H1 (cell line): ENCODE measurements around the gene DNAJC28. TPM values are rescaled to one million over a fixed set of nuclear protein-coding genes. Genes with fewer than 3 reads are reported as not detected.

Experiments
- BCL11A ChIP-seq, 2 experiments: IDR thresholded peaks; one replicate each; pipeline ENCODE4 v1.6.1; 2011; ENCODE audit warnings: low read depth in 2 of 2, low read length in 2 of 2, mild to moderate bottlenecking in 2 of 2
- CBX8 ChIP-seq: fragments of 300-800, 300-1000 bp; sonication (generic); IDR thresholded peaks from 2 replicates; pipeline ENCODE4 v1.7.1; 2016; ENCODE audit warnings: low read depth, low read length, borderline replicate concordance
- HDAC2 ChIP-seq, 2 experiments: fragments of 300-600 bp in 1 of 2; sonication (generic) in 1 of 2; IDR thresholded peaks; 2 replicates each; pipeline ENCODE4 v1.6.1; 2011 to 2012; ENCODE audit warnings: low read depth in 2 of 2, low read length in 2 of 2, mild to moderate bottlenecking in 2 of 2, moderate library complexity in 2 of 2, borderline replicate concordance in 1 of 2, inconsistent platforms in 1 of 2
- KDM1A ChIP-seq: fragments of 200-600, 300-600 bp; sonication (generic); IDR thresholded peaks from 2 replicates; pipeline ENCODE4 v1.7.1; 2016; ENCODE audit warnings: mild to moderate bottlenecking, low read length, borderline replicate concordance
- MAFK ChIP-seq: IDR thresholded peaks from 2 replicates; pipeline ENCODE4 v1.6.1; 2012; ENCODE audit warnings: low read depth, mild to moderate bottlenecking, improper control_type of control experiment, low read length
- NANOG ChIP-seq: IDR thresholded peaks from 2 replicates; pipeline ENCODE4 v1.6.1; 2011; ENCODE audit warnings: low read length, low read depth, mild to moderate bottlenecking, inconsistent platforms; ENCODE audit not compliant: insufficient read depth, poor library complexity, severe bottlenecking
- polyA plus RNA-seq, 7 experiments: library from polyadenylated mRNA; depleted of rRNA in 3 of 7; stranded (reverse) in 5 of 7; unstranded in 2 of 7; fragments of >200 nt in 5 of 7; fragments of 200-250 nt in 2 of 7; gene quantifications; 1 replicate in 5 of 7; 2 replicates in 1 of 7; 4 replicates in 1 of 7; pipeline versions ENCODE4 v1.2.1 to v1.2.3, GENCODE V29; 2011 to 2013; ENCODE audit warnings: missing spikeins in 2 of 7, mixed read lengths in 2 of 7
- total RNA-seq: library from RNA; stranded (reverse); fragmentation: NEBNext Ultra II Directional; extraction: Animal tissue kit (Norgen Biotek cat#: 25700); gene quantifications from 2 replicates; pipeline ENCODE4 v1.2.1, GENCODE V29; 2021
- TF ChIP-seq, protein P1 (sequence below), 3 experiments: IDR thresholded peaks; 1 replicate in 2 of 3; 2 replicates in 1 of 3; pipeline versions ENCODE4 v1.5.1 to v1.6.1; 2011; ENCODE audit warnings: low read length in 3 of 3, mild to moderate bottlenecking in 3 of 3, inconsistent platforms in 2 of 3, low read depth in 1 of 3, moderate library complexity in 1 of 3; ENCODE audit not compliant: insufficient read depth in 1 of 3; ENCODE audit errors: control extremely low read depth in 1 of 3

Gene DNAJC28
- total and polyA plus RNA-seq, 2 of the 8 experiments (the other 6 are each of a cell fraction or from before 2014, with no cell fraction given), result 0.97 to 4.3 TPM

DNA sequence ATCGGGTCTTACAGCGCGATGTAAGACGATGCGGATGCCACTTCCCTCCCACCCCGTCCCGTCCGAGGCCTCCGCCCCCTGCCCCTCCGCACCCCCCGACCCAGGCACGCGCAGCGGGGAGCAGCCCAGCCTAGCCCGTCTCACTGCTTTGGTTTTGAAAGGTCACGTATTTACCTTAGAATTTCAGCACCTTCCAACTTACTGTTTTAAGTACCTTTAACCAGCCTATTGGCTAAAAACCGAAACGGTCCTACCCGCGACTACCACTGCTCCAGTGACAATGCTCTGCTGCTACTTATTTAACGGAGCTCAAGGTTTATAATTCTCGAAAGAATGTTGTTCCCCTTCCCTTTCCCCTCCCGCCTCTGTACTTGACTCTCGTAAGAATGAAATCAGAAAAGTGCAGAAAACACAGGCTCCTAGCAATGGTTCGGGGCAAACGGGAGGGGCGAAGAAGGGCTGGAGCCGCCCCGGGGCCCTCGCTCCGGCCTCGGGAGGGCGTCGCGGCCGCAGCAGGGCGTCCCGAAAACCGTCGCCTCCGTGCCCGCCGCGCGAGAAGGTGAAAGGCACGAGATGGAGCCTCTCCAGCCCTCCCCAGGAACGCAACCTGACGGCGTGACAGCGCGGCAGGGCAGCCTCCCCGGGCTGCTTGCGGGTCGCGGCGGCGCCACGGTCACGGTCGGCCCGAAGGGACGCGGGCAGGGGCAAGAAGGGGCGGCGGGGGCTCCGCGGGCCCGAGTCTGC, 12.4 kb downstream of the DNAJC28 start (continued):
- no peak for TF ChIP-seq BCL11A (IDR thresholded peaks at IDR 0.05; ENCODE audit: low read depth in 2 of 2, low read length in 2 of 2)
- no peak for TF ChIP-seq CBX8
- 0 out of 4 replicates have a peak, but pooled peaks of 1 of the 2 experiments have one; percentile 69 for TF ChIP-seq HDAC2 (IDR thresholded peaks at IDR 0.05; ENCODE audit: borderline replicate concordance in 1 of 2, low read depth in 2 of 2, low read length in 2 of 2)
- TF ChIP-seq, protein P1, sequence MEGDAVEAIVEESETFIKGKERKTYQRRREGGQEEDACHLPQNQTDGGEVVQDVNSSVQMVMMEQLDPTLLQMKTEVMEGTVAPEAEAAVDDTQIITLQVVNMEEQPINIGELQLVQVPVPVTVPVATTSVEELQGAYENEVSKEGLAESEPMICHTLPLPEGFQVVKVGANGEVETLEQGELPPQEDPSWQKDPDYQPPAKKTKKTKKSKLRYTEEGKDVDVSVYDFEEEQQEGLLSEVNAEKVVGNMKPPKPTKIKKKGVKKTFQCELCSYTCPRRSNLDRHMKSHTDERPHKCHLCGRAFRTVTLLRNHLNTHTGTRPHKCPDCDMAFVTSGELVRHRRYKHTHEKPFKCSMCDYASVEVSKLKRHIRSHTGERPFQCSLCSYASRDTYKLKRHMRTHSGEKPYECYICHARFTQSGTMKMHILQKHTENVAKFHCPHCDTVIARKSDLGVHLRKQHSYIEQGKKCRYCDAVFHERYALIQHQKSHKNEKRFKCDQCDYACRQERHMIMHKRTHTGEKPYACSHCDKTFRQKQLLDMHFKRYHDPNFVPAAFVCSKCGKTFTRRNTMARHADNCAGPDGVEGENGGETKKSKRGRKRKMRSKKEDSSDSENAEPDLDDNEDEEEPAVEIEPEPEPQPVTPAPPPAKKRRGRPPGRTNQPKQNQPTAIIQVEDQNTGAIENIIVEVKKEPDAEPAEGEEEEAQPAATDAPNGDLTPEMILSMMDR (IDR thresholded peaks at IDR 0.05; ENCODE audit: control extremely low read depth in 1 of 3, insufficient read depth in 1 of 3, low read depth in 1 of 3, low read length in 3 of 3), result no peak
- TF ChIP-seq MAFK, result no peak
- no peak for TF ChIP-seq NANOG
- TF ChIP-seq KDM1A, result no peak
